GM20431 (cell line): Measurements from ENCODE around the gene KCNF1.

ENCODE experiments used
- in situ Hi-C: fragments of 300-500 bp; cut with MseI, MboI; formaldehyde crosslinking; loops from one replicate; pipeline ENCODE4 v1.15.0; 2020; ENCODE audit warnings: low sequenced_read_pairs; ENCODE audit not compliant: unreplicated experiment

Gene KCNF1

GRCh38 chr2:10934308-10934978, 22.7 kb downstream of the KCNF1 start:
- in situ Hi-C loops, result no loop called here

- in situ Hi-C loops, result no loop called here
Observed at GRCh38 chr2:10934979-10935350, 23.2 kb downstream of the KCNF1 start.

GRCh38 chr2:10935366-10935918, 23.7 kb downstream of the KCNF1 start:
- in situ Hi-C loops, result no loop called here

GRCh38 chr2:10935953-10936942, 24.5 kb downstream of the KCNF1 start:
- in situ Hi-C loops, result no loop called here

- in situ Hi-C loops, result no loop called here
Observed at GRCh38 chr2:10939058-10939457, 27.3 kb downstream of the KCNF1 start.

- in situ Hi-C loops, result no loop called here
Observed at GRCh38 chr2:10940596-10940995, 28.9 kb downstream of the KCNF1 start.

- in situ Hi-C loops, result no loop called here
Observed at GRCh38 chr2:10941383-10941782, 29.6 kb downstream of the KCNF1 start.

GRCh38 chr2:10944799-10945198, 33.1 kb downstream of the KCNF1 start:
- in situ Hi-C loops, result no loop called here

- in situ Hi-C loops, result no loop called here
Observed at GRCh38 chr2:10946394-10946793, 34.7 kb downstream of the KCNF1 start.

- in situ Hi-C loops, result no loop called here
Observed at GRCh38 chr2:10947005-10947440, 35.3 kb downstream of the KCNF1 start.

- in situ Hi-C loops, result no loop called here
Observed at GRCh38 chr2:10947446-10948187, 35.9 kb downstream of the KCNF1 start.

- in situ Hi-C loops, result no loop called here
Observed at GRCh38 chr2:10948188-10948564, 36.4 kb downstream of the KCNF1 start.

GRCh38 chr2:10948606-10949230, 37.0 kb downstream of the KCNF1 start:
- in situ Hi-C loops, result no loop called here

- in situ Hi-C loops, result no loop called here
Observed at GRCh38 chr2:10949835-10950234, 38.1 kb downstream of the KCNF1 start.

GRCh38 chr2:10951558-10952414, 40.1 kb downstream of the KCNF1 start:
- in situ Hi-C loops, result no loop called here

GRCh38 chr2:10954416-10954815, 42.7 kb downstream of the KCNF1 start:
- in situ Hi-C loops, result no loop called here

GRCh38 chr2:10954856-10955818, 43.4 kb downstream of the KCNF1 start:
- in situ Hi-C loops, result no loop called here
